AG04449 (cell line): ENCODE results near the gene OPALIN.

ENCODE experiments used
- CTCF ChIA-PET: fragments of 350-600 bp; formaldehyde crosslinking; extraction: SDS; loops from one replicate; lab custom pipeline; 2021; ENCODE audit warnings: antibody characterized with exemption; lab: Yijun Ruan, JAX
- POLR2A ChIA-PET: fragments of 400-600, 350-600 bp; formaldehyde crosslinking; extraction: SDS; loops from one replicate; lab custom pipeline; 2020; ENCODE audit warnings: antibody characterized with exemption, inconsistent platforms; lab: Yijun Ruan, JAX
- DNase-seq: peaks from one replicate; pipeline ENCODE4 v3.0.0-alpha.2; 2010; ENCODE audit warnings: low read depth, low spot score
- H3K4me3 ChIP-seq: 2 replicates; pipeline ENCODE4 v1.5.1; 2011; ENCODE audit warnings: low read depth, mild to moderate bottlenecking, control low read depth, low read length
- TF ChIP-seq, protein P1 (sequence below): IDR thresholded peaks from one replicate; pipeline ENCODE4 v1.5.1; 2011; ENCODE audit warnings: mild to moderate bottlenecking, moderate library complexity, low read length, control low read depth, inconsistent platforms; ENCODE audit not compliant: insufficient read depth; ENCODE audit errors: missing control alignments

OPALIN gene

DNA sequence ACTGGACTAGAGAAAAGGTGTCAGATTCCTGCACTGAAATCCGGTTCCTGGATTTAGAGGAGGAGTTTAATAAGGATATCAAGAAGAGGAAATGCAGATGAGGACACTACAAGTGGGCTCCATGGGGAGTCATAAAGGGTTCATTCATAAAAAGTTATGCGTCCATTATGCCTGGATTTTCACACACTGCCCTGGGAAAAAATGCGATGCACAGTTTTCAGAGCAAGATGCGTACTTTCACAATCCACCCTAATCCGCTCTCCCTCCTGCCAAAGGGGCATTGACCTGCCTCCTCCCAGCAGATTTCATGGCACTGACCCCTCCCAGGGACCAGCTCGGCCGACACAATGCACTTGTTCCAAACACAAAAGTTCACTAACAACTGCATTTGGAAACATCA lies 42.2 kb upstream of the OPALIN start:
- DNase-seq, result no peak
- TF ChIP-seq, protein P1, sequence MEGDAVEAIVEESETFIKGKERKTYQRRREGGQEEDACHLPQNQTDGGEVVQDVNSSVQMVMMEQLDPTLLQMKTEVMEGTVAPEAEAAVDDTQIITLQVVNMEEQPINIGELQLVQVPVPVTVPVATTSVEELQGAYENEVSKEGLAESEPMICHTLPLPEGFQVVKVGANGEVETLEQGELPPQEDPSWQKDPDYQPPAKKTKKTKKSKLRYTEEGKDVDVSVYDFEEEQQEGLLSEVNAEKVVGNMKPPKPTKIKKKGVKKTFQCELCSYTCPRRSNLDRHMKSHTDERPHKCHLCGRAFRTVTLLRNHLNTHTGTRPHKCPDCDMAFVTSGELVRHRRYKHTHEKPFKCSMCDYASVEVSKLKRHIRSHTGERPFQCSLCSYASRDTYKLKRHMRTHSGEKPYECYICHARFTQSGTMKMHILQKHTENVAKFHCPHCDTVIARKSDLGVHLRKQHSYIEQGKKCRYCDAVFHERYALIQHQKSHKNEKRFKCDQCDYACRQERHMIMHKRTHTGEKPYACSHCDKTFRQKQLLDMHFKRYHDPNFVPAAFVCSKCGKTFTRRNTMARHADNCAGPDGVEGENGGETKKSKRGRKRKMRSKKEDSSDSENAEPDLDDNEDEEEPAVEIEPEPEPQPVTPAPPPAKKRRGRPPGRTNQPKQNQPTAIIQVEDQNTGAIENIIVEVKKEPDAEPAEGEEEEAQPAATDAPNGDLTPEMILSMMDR, result no peak
- ChIA-PET POLR2A (no interaction called here), CTCF (interaction anchor here (1.0 kb wide), 1 partner anchor 112 kb away, joined by 3 read pairs; no protein-coding TSS in a partner anchor)
- H3K4me3 ChIP-seq, result no peak overlapping the region

GRCh38 chr10:96400465-96400864 lies 41.7 kb upstream of the OPALIN start:
- TF ChIP-seq, protein P1, result no peak
- no peak overlapping the region for H3K4me3 ChIP-seq
- POLR2A ChIA-PET, result no interaction called here
- no peak for DNase-seq
- CTCF ChIA-PET, result interaction anchor here (1.0 kb wide), 1 partner anchor 113 kb away, joined by 3 read pairs; no protein-coding TSS in a partner anchor

GRCh38 chr10:96397902-96398301 lies 39.1 kb upstream of the OPALIN start:
- CTCF ChIA-PET, result interaction anchor here (1.0 to 10.6 kb wide), 3 partner anchors 23 to 813 kb away, joined by 3 to 137 read pairs (median 37); partner anchors contain the start of gene TLL2
- POLR2A ChIA-PET, result no interaction called here
- DNase-seq, result no peak
- no peak overlapping the region for H3K4me3 ChIP-seq
- TF ChIP-seq, protein P1, result no peak

GRCh38 chr10:96395931-96396877 lies 37.4 kb upstream of the OPALIN start:
- TF ChIP-seq, protein P1, result peak; percentile 82
- POLR2A ChIA-PET, result no interaction called here
- no peak for DNase-seq
- H3K4me3 ChIP-seq, result no peak overlapping the region
- CTCF ChIA-PET, result interaction anchor here (0.6 to 10.6 kb wide), 31 partner anchors 10 to 642 kb away, joined by 3 to 137 read pairs (median 5); partner anchors contain the start of gene TLL2

DNA sequence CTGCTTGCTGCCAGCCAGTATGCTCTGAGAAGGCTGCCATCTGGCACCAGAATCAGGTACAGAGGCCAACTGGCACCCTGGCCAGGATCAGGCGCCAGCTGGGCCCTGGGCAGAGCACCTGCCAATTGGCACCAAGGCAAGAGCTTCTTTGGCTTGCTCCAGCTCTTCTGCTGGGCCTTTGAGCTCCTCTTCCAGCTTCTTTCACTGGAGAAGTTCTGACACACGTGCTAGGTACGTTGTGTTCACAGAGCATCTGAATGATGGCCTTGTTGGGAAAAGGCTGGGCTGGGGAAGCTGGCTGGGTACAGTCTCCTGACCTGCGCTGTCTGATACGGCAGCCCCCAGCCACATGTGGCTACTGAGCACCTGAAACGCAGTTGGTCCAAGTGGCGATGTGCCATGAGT lies 31.7 kb upstream of the OPALIN start:
- TF ChIP-seq, protein P1, result no peak
- H3K4me3 ChIP-seq, result no peak overlapping the region
- ChIA-PET POLR2A (no interaction called here), CTCF (interaction anchor here (1.0 to 10.6 kb wide), 5 partner anchors 8 to 171 kb away, joined by 3 to 137 read pairs (median 7); partner anchors contain the start of gene TLL2)
- DNase-seq, result no peak

- ChIA-PET CTCF (interaction anchor here (1.0 to 10.6 kb wide), 5 partner anchors 8 to 172 kb away, joined by 3 to 137 read pairs (median 7); partner anchors contain the start of gene TLL2), POLR2A (no interaction called here)
These were observed 31.0 kb upstream of the OPALIN start for GRCh38 chr10:96389785-96390184.

More at GRCh38 chr10:96389785-96390184, 31.0 kb upstream of the OPALIN start:
- no peak for DNase-seq
- TF ChIP-seq, protein P1, result no peak
- no peak overlapping the region for H3K4me3 ChIP-seq
